ENCODE data around the gene CAB39.

The CAB39 gene

DNA sequence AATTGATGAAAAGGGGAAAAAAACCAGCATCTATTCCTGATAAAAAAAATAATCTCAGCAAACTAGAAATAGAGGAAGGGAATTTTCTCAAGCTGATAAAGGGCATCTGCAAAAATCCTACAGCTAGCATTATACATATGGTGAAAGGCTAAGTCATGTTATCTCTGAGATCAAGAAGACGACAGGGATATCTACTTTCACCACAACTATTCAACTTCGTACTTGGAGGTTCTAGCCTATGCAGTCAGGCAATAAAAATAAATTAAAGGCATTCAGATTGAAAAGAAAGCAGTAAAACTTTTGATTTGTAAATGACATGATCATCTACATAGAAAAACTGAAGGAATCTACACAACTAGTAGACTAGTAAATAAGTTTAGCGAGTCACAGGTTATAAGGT is 58.2 kb downstream of the CAB39 start:
- TF ChIP-seq, protein P1, sequence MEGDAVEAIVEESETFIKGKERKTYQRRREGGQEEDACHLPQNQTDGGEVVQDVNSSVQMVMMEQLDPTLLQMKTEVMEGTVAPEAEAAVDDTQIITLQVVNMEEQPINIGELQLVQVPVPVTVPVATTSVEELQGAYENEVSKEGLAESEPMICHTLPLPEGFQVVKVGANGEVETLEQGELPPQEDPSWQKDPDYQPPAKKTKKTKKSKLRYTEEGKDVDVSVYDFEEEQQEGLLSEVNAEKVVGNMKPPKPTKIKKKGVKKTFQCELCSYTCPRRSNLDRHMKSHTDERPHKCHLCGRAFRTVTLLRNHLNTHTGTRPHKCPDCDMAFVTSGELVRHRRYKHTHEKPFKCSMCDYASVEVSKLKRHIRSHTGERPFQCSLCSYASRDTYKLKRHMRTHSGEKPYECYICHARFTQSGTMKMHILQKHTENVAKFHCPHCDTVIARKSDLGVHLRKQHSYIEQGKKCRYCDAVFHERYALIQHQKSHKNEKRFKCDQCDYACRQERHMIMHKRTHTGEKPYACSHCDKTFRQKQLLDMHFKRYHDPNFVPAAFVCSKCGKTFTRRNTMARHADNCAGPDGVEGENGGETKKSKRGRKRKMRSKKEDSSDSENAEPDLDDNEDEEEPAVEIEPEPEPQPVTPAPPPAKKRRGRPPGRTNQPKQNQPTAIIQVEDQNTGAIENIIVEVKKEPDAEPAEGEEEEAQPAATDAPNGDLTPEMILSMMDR (IDR thresholded peaks at IDR 0.05; ENCODE audit: insufficient read depth, low read depth, low read length, missing control alignments): no peak
- DNase-seq (ENCODE audit: low read depth): no peak
- H3K4me3 ChIP-seq (ENCODE audit: low read length): no peak overlapping the region

- DNase-seq (ENCODE audit: low read depth): no peak
- H3K4me3 ChIP-seq (ENCODE audit: low read length): no peak overlapping the region
- TF ChIP-seq, protein P1 (IDR thresholded peaks at IDR 0.05; ENCODE audit: insufficient read depth, low read depth, low read length, missing control alignments): no peak
These were observed 59.5 kb downstream of the CAB39 start for GRCh38 chr2:230772156-230772555.

DNA sequence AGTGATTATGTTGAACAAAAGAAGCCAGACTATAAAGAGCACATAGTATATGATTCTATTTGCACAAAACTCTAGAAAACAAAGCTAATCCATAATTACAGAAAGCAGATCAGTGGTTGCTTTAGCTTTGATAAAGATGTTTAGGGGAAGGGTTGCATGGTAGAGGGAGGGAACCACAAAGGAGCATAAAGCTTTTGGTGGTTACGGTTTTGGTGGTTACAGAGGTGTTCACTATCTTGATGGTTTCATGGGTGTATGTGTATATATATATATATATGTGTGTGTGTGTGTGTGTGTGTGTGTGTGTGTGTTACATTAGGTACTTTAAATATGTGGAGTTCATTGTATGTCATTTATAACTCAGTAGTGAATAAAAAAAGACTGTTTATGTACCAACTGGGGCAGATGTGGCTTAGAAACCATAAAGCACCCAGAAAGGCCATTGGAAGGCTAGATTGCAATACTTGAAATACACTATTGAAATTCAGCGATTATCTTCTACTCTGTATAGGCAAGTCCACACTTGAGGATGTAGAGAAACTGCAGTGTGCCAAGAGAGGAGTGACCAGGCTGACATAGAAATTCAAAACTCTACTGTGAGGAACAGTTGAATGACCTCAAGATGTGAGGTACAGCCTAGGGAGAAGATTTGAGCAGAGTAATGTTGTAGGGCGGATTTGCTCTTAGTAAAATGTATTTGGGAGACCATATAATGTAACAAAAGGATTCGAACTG is 60.6 kb downstream of the CAB39 start:
- TF ChIP-seq, protein P1 (IDR thresholded peaks at IDR 0.05; ENCODE audit: insufficient read depth, low read depth, low read length, missing control alignments): no peak
- DNase-seq (ENCODE audit: low read depth): peak; percentile 65
- H3K4me3 ChIP-seq (ENCODE audit: low read length): no peak overlapping the region

DNA sequence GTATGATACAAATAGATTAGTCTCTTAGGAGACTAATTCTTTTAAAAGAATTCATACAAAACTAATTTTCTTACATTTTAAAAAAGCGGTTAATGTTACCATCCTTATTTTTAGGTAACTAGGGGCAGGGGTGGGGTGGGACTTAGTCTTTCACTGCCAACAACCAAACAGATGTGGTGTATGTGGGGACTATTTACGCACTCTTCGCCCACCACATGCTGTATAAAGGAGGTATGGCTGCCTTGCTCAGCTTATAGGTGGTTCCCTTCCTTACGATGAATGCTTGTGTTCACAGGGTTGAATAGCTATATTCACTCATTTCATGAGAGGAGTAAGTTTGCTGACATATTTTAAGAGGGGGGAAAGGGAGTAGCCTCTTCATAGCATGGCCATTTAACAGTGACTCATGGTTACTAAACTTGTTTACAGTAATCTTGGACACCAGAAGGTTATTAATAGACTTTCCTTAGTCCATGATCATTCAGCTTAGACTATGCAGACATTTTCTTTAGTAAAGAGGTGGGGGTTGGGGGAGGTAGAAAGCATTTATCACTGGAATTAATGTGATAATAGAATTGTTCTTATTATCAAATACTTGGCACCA is 61.8 kb downstream of the CAB39 start:
- DNase-seq (ENCODE audit: low read depth): peak; percentile 85
- TF ChIP-seq, protein P1 (IDR thresholded peaks at IDR 0.05; ENCODE audit: insufficient read depth, low read depth, low read length, missing control alignments): no peak

GRCh38 chr2:230775737-230776136 is 63.1 kb downstream of the CAB39 start:
- TF ChIP-seq, protein P1 (IDR thresholded peaks at IDR 0.05; ENCODE audit: insufficient read depth, low read depth, low read length, missing control alignments): no peak
- no peak for DNase-seq (ENCODE audit: low read depth)
- H3K4me3 ChIP-seq (ENCODE audit: low read length): no peak overlapping the region

More for the DNA sequence above, 61.8 kb downstream of the CAB39 start:
- no peak overlapping the region for H3K4me3 ChIP-seq (ENCODE audit: low read length)

- no peak overlapping the region for H3K4me3 ChIP-seq (ENCODE audit: low read length)
- TF ChIP-seq, protein P1 (IDR thresholded peaks at IDR 0.05; ENCODE audit: insufficient read depth, low read depth, low read length, missing control alignments): no peak
- DNase-seq (ENCODE audit: low read depth): peak; percentile 85
These were observed 65.1 kb downstream of the CAB39 start for GRCh38 chr2:230777721-230778120.
